ENCODE data around the gene ZNF341. TPM values are rescaled to one million over a fixed set of nuclear protein-coding genes. Genes with fewer than 3 reads are reported as not detected.

ZNF341 gene
- total RNA-seq (1 to 10 TPM; 1.3 to 2.7 TPM), polyA plus RNA-seq (ENCODE audit: insufficient read length in 2 of 2) (1 to 10 TPM; 6.6 to 7.1 TPM)
- long read RNA-seq, donor 1 = 0 reads
- long read RNA-seq, donor 2 = 0 reads
- long read RNA-seq, donor 3, partial matches to known transcripts = 7 of 7 reads
- long read RNA-seq, donor 3, other reads (novel, unspliced or antisense) = 0 of 7 reads
- long read RNA-seq, donor 4 = 0 reads

DNA sequence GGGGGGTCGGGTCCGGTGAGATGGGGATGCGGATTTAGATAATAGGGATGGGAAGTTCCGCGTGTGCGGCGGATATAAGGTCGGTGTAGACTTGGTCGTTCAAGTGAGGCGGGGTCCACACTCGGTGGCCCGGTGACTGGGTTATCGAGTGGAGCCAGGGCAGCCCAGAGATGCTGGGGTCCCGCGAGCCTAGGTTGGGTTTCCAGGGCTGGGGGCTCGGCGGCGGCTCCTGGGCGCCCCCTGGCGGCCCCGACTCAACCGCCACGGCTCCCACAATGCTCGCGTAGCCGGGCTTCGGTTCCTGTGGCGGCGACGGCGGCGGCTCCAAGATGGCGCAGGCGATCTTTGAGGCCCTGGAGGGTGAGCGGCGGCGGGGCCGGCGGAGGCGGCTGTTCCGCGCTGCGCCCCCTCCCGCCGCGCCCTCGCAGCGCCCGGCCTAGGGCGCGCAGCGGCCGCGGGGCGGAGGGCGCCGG lies at the start of gene ZNF341:
TSS of gene ZNF341 (plus strand) at position 304 of the 473 bp plus-strand sequence. CDS start at position 330, 26 bp downstream.
- H3K4me3 ChIP-seq (ENCODE audit: low read depth, low read length) = peak within 1 kb of the TSS; percentile 60
- H3K9me3 ChIP-seq (ENCODE audit: control insufficient read depth, insufficient read depth, low read length) = no peaks in the 10 kb centered on the region
- peak in 5 of 6 donors; percentile 75 to 96 (median 87) for DNase-seq (ENCODE audit: low read depth in 4 of 6, low spot score in 6 of 6)
- H3K27me3 ChIP-seq (ENCODE audit: control insufficient read depth, insufficient read depth, low read length) = no peaks in the 10 kb centered on the region
- WGBS (ENCODE audit: insufficient coverage) = 3% methylated on average over 57 of the region's 57 CpGs
- no peaks in the 10 kb centered on the region for H3K36me3 ChIP-seq (ENCODE audit: control insufficient read depth, insufficient read depth, low read length)
- peak within 1 kb of the TSS; percentile 92 for H3K27ac ChIP-seq (ENCODE audit: low read depth, low read length)
- H3K4me1 ChIP-seq (ENCODE audit: control insufficient read depth, insufficient read depth, low read length) = peaks cover 32% of the 10 kb centered on the region

DNA sequence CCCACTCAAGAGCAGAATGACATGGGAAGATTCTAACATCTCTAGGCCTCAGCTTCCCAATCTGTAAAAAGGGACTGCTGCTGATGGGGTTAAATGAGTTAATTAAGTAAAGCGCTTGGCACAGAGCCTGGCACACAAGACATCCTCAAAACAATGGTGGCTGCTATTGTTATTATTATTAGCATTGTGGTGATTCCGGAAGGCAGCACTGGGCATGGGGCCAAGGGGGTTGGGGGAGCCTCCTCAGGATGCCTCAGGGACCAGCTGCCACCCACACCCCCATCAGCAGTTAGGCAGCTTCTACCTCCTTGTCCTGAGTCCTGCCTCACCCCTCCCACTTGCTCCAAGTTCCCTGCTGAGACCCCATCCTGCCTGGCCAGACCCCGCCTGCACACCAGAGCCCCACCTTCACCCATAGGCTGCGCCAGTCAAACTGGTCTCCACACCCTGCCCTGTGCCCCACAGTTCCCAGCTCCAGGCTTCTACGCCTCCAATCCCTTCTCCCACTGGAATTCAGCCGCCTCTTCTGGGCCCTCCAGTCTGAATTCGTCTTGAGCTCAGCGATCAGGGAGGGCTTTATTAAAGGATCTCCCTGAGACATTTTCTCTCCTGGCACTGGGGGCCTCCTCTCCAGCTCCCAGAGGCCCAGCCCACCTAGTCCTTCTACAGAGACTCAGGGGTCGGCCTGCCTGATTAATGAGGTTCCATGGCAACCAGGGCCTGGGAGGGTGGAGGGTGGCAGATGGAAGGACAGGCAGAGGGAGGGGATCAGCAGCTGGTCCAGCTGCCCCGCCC lies 47.1 kb upstream of the ZNF341 start:
- no peaks in the 10 kb centered on the region for H3K27me3 ChIP-seq (ENCODE audit: control insufficient read depth, insufficient read depth, low read length)
- no peak overlapping the region for H3K27ac ChIP-seq (ENCODE audit: low read depth, low read length)

DNA sequence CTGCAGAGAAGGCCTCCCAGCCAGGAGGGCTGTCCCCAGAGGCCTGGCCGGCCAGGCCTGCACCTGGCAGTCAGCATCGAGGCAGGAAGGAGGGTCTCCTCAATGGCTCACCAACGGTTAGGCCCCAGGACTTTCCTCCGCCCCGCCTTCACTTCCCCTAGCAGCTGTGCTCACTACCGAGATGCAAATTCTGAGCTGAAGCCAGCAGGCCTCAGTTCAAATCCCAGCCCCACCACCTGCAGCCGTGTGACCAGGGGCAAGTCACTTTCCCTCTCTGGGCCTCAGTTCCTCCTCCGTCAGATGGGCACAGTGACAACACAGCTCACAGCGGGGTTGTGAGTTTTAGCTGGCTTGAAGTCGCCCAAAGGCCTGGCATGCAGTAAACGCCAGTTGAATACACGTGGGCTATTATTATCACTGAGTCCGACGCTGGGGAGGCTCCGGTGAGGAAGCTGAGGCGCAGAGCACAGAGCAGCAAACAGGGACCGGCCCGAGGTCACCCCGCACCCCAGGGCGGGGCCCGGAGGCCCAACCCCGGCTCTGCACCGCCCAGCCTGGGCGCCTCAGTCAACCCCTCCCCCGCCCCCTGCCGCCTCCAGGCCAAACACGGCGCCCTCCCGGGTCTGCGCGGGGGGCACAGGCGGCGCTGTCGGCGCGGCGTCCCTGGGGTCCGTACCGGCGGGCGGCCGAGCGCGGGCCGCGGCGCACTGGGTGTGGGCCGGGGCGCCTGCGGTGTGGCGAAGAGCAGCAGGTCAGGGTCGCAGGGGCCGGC lies 46.3 kb upstream of the ZNF341 start:
- H3K36me3 ChIP-seq (ENCODE audit: control insufficient read depth, insufficient read depth, low read length) = no peaks in the 10 kb centered on the region
- no peak overlapping the region for H3K27ac ChIP-seq (ENCODE audit: low read depth, low read length)
- no peaks in the 10 kb centered on the region for H3K9me3 ChIP-seq (ENCODE audit: control insufficient read depth, insufficient read depth, low read length)
- peak overlapping the region; percentile 33 for H3K4me3 ChIP-seq (ENCODE audit: low read depth, low read length)
- H3K4me1 ChIP-seq (ENCODE audit: control insufficient read depth, insufficient read depth, low read length) = peaks cover 20% of the 10 kb centered on the region
- WGBS (ENCODE audit: insufficient coverage) = under 1% methylated on average over 52 of the region's 53 CpGs
- no peaks in the 10 kb centered on the region for H3K27me3 ChIP-seq (ENCODE audit: control insufficient read depth, insufficient read depth, low read length)
- DNase-seq (ENCODE audit: low read depth in 4 of 6, low spot score in 6 of 6) = peak in 1 of 6 donors; percentile 31

More for the DNA sequence above, 47.1 kb upstream of the ZNF341 start:
- no peaks in the 10 kb centered on the region for H3K9me3 ChIP-seq (ENCODE audit: control insufficient read depth, insufficient read depth, low read length)
- 12% methylated on average over 7 of the region's 10 CpGs for whole genome bisulfite sequencing (ENCODE audit: insufficient coverage)
- peaks cover 20% of the 10 kb centered on the region for H3K4me1 ChIP-seq (ENCODE audit: control insufficient read depth, insufficient read depth, low read length)
- peak overlapping the region; percentile 33 for H3K4me3 ChIP-seq (ENCODE audit: low read depth, low read length)
- DNase-seq (ENCODE audit: low read depth in 4 of 6, low spot score in 6 of 6) = peak in 2 of 6 donors; percentile 37 to 64
- H3K36me3 ChIP-seq (ENCODE audit: control insufficient read depth, insufficient read depth, low read length) = peaks cover 6% of the 10 kb centered on the region

DNA sequence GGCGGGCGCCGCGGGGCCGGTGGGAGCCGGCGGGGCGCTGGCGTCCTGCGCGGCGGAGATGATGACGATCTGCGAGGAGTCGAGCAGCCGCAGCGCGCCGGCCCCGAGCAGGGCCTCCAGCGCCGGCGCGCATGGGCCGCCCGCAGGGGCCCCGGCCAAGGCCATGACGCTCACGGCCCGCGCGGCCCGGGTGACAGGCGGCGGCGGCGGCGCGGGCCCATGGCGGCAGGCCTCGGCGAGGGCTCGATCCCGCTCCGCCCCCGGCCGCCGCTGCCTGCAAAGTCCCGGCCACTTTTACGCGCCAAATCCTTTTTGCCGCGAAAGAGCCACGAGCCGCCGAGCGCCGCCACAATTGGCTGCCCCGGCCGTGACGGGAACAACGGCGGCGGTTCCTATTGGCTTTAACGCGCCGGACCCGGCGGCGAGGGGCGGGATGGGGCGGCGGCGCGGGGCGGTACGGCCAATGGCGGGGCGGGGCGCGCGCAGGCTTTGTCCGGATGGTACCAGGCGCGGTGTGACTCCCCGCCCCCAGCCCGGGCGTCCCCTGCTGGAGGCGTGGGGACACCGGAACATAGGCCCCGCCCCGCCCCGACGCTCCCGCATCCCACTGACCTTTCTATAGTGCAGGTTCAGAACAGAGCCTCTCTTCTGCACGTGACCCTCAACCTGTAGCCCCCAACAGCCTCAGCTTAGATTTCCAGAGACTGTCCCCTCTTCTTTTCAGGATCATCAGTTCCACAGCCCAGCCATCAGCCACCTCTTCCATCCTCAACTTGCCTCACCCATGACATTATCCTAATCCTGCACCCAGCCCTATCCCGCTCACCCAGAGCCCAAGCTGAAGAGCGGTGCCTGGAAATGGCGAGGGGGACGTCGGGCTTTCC lies 45.5 kb upstream of the ZNF341 start, which contains the start of gene E2F1:
TSS of gene E2F1 (minus strand) at position 286 of the 884 bp plus-strand sequence. CDS start at position 165, 121 bp downstream.
- Histone ChIP-seq H3K9me3 (ENCODE audit: control insufficient read depth, insufficient read depth, low read length) (no peaks in the 10 kb centered on the region), H3K36me3 (ENCODE audit: control insufficient read depth, insufficient read depth, low read length) (no peaks in the 10 kb centered on the region), H3K4me3 (ENCODE audit: low read depth, low read length) (peak within 1 kb of the TSS; percentile 46), H3K27ac (ENCODE audit: low read depth, low read length) (peak within 1 kb of the TSS; percentile 41), H3K27me3 (ENCODE audit: control insufficient read depth, insufficient read depth, low read length) (no peaks in the 10 kb centered on the region), H3K4me1 (ENCODE audit: control insufficient read depth, insufficient read depth, low read length) (peaks cover 20% of the 10 kb centered on the region)
- peak; percentile 63 to 98 (median 92) for DNase-seq (ENCODE audit: low read depth in 4 of 6, low spot score in 6 of 6)
- WGBS (ENCODE audit: insufficient coverage) = 2% methylated on average over 101 of the region's 101 CpGs

DNA sequence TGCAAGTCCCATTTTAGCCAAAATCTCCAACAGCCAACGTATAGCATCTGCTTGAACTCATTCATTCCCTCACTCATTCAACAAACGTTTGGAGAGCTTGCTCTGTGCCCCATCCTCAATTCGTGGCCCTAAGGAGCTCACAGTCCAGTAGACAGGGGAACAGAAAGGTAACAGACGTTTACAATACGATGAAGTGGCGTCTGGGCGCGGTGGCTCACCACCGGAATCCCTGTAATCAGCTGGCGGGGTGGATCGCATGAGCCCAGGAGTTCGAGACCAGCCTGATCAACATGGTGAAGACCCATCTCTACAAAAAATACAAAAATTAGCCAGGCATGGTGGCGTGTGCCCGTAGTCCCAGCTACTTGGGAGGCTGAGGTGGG lies 44.8 kb upstream of the ZNF341 start:
- Histone ChIP-seq H3K4me1 (ENCODE audit: control insufficient read depth, insufficient read depth, low read length) (peaks cover 20% of the 10 kb centered on the region), H3K27me3 (ENCODE audit: control insufficient read depth, insufficient read depth, low read length) (no peaks in the 10 kb centered on the region), H3K4me3 (ENCODE audit: low read depth, low read length) (peak overlapping the region; percentile 46), H3K9me3 (ENCODE audit: control insufficient read depth, insufficient read depth, low read length) (no peaks in the 10 kb centered on the region), H3K36me3 (ENCODE audit: control insufficient read depth, insufficient read depth, low read length) (no peaks in the 10 kb centered on the region), H3K27ac (ENCODE audit: low read depth, low read length) (peak overlapping the region; percentile 41)
- DNase-seq (ENCODE audit: low read depth in 4 of 6, low spot score in 6 of 6) = no peak
- WGBS (ENCODE audit: insufficient coverage) = 78% methylated on average over 11 of the region's 14 CpGs

DNA sequence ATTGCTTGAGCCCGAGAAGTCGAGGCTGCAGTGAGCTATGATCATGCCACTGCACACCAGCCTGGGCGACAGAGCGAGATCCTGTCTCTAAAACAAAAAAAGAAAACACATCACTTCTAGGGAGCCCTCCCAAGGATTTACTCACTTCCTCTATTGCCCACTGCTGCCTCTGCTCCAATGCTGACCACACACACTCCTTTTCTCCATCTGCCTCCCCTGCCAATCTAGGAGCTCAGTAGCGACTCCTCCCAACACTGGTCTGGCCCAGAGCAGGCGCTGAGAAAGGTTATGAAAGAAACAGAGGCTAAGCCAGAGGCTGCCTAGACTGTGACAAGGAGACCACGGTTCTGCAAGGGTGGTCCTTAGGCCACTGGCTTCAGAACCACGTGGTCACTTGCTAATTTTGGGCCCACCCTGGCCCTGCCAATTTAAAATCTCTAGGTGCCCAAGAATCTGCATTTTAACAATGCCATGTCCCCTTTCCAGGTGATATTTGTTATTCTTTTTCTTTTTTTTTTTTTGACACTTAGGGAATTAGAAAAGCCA lies 44.4 kb upstream of the ZNF341 start:
- Histone ChIP-seq H3K4me1 (ENCODE audit: control insufficient read depth, insufficient read depth, low read length) (peaks cover 20% of the 10 kb centered on the region), H3K9me3 (ENCODE audit: control insufficient read depth, insufficient read depth, low read length) (no peaks in the 10 kb centered on the region), H3K36me3 (ENCODE audit: control insufficient read depth, insufficient read depth, low read length) (no peaks in the 10 kb centered on the region), H3K27me3 (ENCODE audit: control insufficient read depth, insufficient read depth, low read length) (no peaks in the 10 kb centered on the region), H3K27ac (ENCODE audit: low read depth, low read length) (no peak overlapping the region), H3K4me3 (ENCODE audit: low read depth, low read length) (no peak overlapping the region)
- WGBS (ENCODE audit: insufficient coverage) = 85% methylated on average over 6 of the region's 8 CpGs
- DNase-seq (ENCODE audit: low read depth in 4 of 6, low spot score in 6 of 6) = no peak

DNA sequence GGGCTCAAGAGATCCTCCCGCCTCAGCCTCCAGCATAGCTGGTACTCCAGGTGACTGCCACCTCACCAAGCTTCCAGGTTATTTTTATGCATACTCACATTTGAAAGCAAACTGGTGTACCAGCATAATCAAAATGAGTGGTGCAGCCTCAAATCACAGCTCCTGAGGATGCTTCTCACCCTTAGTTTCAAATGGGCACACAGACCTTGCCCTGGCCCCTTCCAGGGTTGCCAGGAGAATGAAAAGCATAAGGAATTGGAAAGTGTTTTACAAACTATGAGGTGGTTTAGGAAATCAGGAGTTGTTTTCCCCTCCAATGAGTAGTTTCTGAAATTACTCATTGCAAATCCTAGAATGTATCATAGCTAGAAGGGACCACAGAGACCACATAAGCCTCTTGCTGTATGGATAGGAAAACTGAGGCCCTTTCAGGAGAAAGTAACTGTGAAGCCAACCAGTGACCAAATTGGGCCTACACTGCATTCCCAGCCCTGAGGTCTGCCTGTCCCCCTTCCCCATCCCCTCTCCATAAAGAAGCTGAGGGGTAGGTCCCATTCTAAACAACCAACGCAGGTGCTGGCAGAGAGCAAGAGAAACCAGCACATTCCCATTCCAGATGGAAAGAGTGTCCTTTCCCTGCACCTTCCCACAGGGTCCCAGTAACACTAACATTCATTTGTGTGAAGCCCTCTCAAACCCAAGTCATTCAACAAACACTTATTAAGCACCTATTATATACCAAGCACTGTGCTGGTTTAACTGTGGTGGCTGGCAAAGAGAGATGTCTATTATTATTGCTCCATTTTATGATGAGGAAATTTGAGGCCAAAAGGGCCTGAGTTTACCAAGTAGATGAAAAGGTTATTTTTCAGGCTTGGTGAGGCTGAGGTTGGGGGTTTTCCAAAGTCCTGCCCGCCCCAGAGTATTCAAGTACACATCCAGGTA lies 43.5 kb upstream of the ZNF341 start:
- no peaks in the 10 kb centered on the region for H3K36me3 ChIP-seq (ENCODE audit: control insufficient read depth, insufficient read depth, low read length)
- no peak overlapping the region for H3K27ac ChIP-seq (ENCODE audit: low read depth, low read length)
- DNase-seq (ENCODE audit: low read depth in 4 of 6, low spot score in 6 of 6) = no peak
- H3K9me3 ChIP-seq (ENCODE audit: control insufficient read depth, insufficient read depth, low read length) = no peaks in the 10 kb centered on the region
- 100% methylated on average over 2 of the region's 3 CpGs for WGBS (ENCODE audit: insufficient coverage)
- no peak overlapping the region for H3K4me3 ChIP-seq (ENCODE audit: low read depth, low read length)
- H3K27me3 ChIP-seq (ENCODE audit: control insufficient read depth, insufficient read depth, low read length) = no peaks in the 10 kb centered on the region
- H3K4me1 ChIP-seq (ENCODE audit: control insufficient read depth, insufficient read depth, low read length) = peaks cover 22% of the 10 kb centered on the region

DNA sequence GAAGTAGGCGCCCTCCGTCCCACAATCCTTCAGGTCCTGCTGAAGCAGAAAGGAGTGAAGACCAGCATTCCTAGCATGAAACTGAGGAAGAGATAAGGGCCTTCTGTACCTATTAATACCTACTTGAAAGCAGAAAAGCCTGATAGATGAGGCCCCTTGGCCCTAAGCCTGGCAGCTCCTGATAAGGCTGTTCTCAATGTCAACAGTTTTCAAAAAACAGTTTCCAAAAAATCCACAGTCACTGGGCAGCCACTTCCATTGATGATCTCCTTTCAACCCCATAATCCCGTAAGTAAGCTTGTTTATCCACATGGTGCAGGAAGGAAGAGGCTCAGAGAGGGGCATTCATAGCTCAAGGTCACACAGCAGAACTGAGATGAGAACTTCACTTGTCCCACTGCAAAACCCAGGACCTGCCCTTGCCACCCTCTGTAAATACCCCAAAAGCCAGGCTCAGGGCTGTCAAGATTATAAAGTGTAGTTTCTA lies 42.8 kb upstream of the ZNF341 start:
- H3K4me1 ChIP-seq (ENCODE audit: control insufficient read depth, insufficient read depth, low read length) = peaks cover 29% of the 10 kb centered on the region
- no peak overlapping the region for H3K4me3 ChIP-seq (ENCODE audit: low read depth, low read length)
- no peak overlapping the region for H3K27ac ChIP-seq (ENCODE audit: low read depth, low read length)
- no peak for DNase-seq (ENCODE audit: low read depth in 4 of 6, low spot score in 6 of 6)
- H3K36me3 ChIP-seq (ENCODE audit: control insufficient read depth, insufficient read depth, low read length) = no peaks in the 10 kb centered on the region
- H3K9me3 ChIP-seq (ENCODE audit: control insufficient read depth, insufficient read depth, low read length) = no peaks in the 10 kb centered on the region
- no peaks in the 10 kb centered on the region for H3K27me3 ChIP-seq (ENCODE audit: control insufficient read depth, insufficient read depth, low read length)
- 80% methylated on average over 1 of the region's 3 CpGs for WGBS (ENCODE audit: insufficient coverage)
